GM23248 (cell line): ENCODE results near the gene GPR155.

ENCODE experiments used
- EZH2 ChIP-seq: fragments of 200-600 bp; sonication (generic); IDR thresholded peaks from 2 replicates; pipeline ENCODE4 v1.6.1; 2018; ENCODE audit warnings: antibody characterized with exemption, mild to moderate bottlenecking; ENCODE audit not compliant: insufficient read depth, poor library complexity, severe bottlenecking
- EZH2phosphoT487 ChIP-seq: fragments of 200-600 bp; sonication (generic); IDR thresholded peaks from 2 replicates; pipeline ENCODE4 v1.6.1; 2018; ENCODE audit warnings: antibody characterized with exemption, moderate library complexity, mild to moderate bottlenecking, low read depth; ENCODE audit not compliant: insufficient read depth

GRCh38 chr2:174490051-174490450 lies 3.2 kb upstream of the GPR155 start:
- no peak for TF ChIP-seq EZH2
- TF ChIP-seq EZH2phosphoT487: no peak
